GM18519 (cell line): ENCODE measurements around the gene ZHX3.
A peak's percentile ranks its signal among the peaks of the same experiment; 100 is the strongest.
"Not testable (repeated sequence)": the region's sequence is repeated elsewhere in the genome, so short reads cannot be mapped to it uniquely, and the experiment has no call there.

Experiments used
- ATAC-seq: cut with Tn5 transposase; IDR thresholded peaks from one replicate; pipeline ENCODE4 v1.9.1; 2021; ENCODE audit warnings: mild to moderate bottlenecking, moderate library complexity; ENCODE audit not compliant: unreplicated experiment, low FRiP score

The ZHX3 gene

GRCh38 chr20:41141153-41141815 is 176.2 kb downstream of the ZHX3 start:
- no peak for ATAC-seq

GRCh38 chr20:41140226-41141133 is 177.1 kb downstream of the ZHX3 start:
- ATAC-seq, result no peak

GRCh38 chr20:41139227-41140093 is 178.1 kb downstream of the ZHX3 start:
- ATAC-seq, result no peak

- ATAC-seq, result no peak
These were observed 178.9 kb downstream of the ZHX3 start for GRCh38 chr20:41138475-41139226.

GRCh38 chr20:41137614-41138474 is 179.7 kb downstream of the ZHX3 start:
- peak; percentile 3 for ATAC-seq

GRCh38 chr20:41136680-41137613 is 180.6 kb downstream of the ZHX3 start, which contains the start of gene PLCG1:
Gene PLCG1 (plus strand): TSS chr20:41137543. CDS start chr20:41137642, 99 bp downstream.
- peak; percentile 28 for ATAC-seq

GRCh38 chr20:41135888-41136679 is 181.4 kb downstream of the ZHX3 start:
- no peak for ATAC-seq

GRCh38 chr20:41135187-41135887 is 182.2 kb downstream of the ZHX3 start:
- ATAC-seq, result no peak

- ATAC-seq, result no peak
These were observed 183.0 kb downstream of the ZHX3 start for GRCh38 chr20:41134362-41135186.

GRCh38 chr20:41133709-41134361 is 183.7 kb downstream of the ZHX3 start:
- ATAC-seq, result peak; percentile 48

GRCh38 chr20:41132388-41132775 is 185.1 kb downstream of the ZHX3 start:
- ATAC-seq, result not testable (repeated sequence)

GRCh38 chr20:41131594-41132387 is 185.7 kb downstream of the ZHX3 start:
- no peak for ATAC-seq
